ENCODE measurements around the gene KRTAP6-2. TPM values are rescaled to one million over a fixed set of nuclear protein-coding genes. Genes with fewer than 3 reads are reported as not detected.

Gene KRTAP6-2
- total RNA-seq, 2 experiments from 2014 or later: not detected

DNA sequence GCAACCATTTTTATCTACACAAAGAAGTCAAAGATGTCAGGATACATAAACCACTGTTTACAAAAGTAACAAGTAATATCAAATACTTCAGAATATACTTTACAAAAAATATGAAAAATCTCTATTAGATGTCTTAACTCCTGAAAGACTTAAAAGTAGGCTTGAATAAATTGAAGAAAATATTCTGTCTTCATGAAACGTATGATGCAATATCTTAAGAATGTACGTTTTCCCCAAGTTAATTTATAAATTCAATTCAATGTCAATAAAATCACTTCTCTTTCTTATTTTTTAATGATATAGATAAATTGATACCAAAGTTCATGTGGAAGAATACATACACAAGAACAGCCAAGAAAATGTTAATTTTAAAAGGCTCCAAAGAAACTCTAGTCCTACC lies 43.6 kb downstream of the KRTAP6-2 start:
- Mint-ChIP-seq H3K36me3 (no peaks in the 10 kb centered on the region), H3K9me3 (peaks cover 3% of the 10 kb centered on the region), H3K4me3 (no peak overlapping the region), H3K27me3 (no peaks in the 10 kb centered on the region), H3K4me1 (no peaks in the 10 kb centered on the region), H3K27ac (no peak overlapping the region)
- DNase-seq (no peak), ATAC-seq (ENCODE audit: low read depth) (no peak)
- POLR2A ChIA-PET: no interaction called here

DNA sequence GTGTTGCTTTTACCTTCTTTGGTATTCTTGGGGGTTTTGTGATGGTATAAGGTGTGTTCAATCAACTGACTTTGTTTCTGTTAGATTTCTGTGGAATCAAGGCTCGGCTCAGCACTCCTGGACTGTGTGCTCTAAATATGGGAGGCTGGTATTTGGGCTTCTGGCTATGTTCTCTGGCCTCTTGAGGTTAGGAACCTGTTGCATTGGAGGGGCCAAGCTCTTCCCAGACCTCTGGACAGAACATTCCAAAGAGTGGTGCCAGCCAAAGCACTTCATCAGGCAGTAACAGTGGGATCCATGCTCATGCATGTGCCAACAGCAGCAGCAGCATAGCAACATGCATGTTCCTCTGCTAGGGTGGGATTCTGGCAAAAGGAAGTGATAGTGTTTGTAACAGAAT lies 45.9 kb downstream of the KRTAP6-2 start:
- Mint-ChIP-seq H3K9me3 (peaks cover 4% of the 10 kb centered on the region), H3K36me3 (no peaks in the 10 kb centered on the region), H3K4me1 (no peaks in the 10 kb centered on the region), H3K27ac (no peak overlapping the region), H3K27me3 (no peaks in the 10 kb centered on the region), H3K4me3 (no peak overlapping the region)
- POLR2A ChIA-PET: no interaction called here
- ATAC-seq (ENCODE audit: low read depth) (no peak), DNase-seq (no peak)

Other genes with a start within 250 kb of the KRTAP6-2 start
- gene KRTAP13-2, start 226.6 kb downstream of the KRTAP6-2 start, total RNA-seq: not detected
- gene KRTAP13-1, start 202.9 kb downstream of the KRTAP6-2 start, total RNA-seq: not detected
- not detected for gene KRTAP13-3, start 173.0 kb downstream of the KRTAP6-2 start, total RNA-seq
- not detected for gene KRTAP13-4, start 168.7 kb downstream of the KRTAP6-2 start, total RNA-seq
- gene KRTAP15-1, start 158.6 kb downstream of the KRTAP6-2 start, total RNA-seq: not detected
- gene KRTAP19-1, start 118.5 kb downstream of the KRTAP6-2 start, total RNA-seq: not detected
- gene KRTAP19-2, start 111.5 kb downstream of the KRTAP6-2 start, total RNA-seq: not detected
- not detected for gene KRTAP19-3, start 106.9 kb downstream of the KRTAP6-2 start, total RNA-seq
- not detected for gene KRTAP19-4, start 101.7 kb downstream of the KRTAP6-2 start, total RNA-seq
- gene KRTAP19-5, start 96.8 kb downstream of the KRTAP6-2 start, total RNA-seq: not detected
- not detected for gene KRTAP19-6, start 57.0 kb downstream of the KRTAP6-2 start, total RNA-seq
- not detected for gene KRTAP19-7, start 37.6 kb downstream of the KRTAP6-2 start, total RNA-seq
- gene KRTAP22-2, start 8.5 kb downstream of the KRTAP6-2 start, total RNA-seq: not detected
- gene KRTAP6-3, start 6.5 kb downstream of the KRTAP6-2 start, total RNA-seq: not detected
- gene KRTAP22-1, start 2.2 kb upstream of the KRTAP6-2 start, total RNA-seq: not detected
- gene KRTAP6-1, start 15.0 kb upstream of the KRTAP6-2 start, total RNA-seq: not detected
- not detected for gene KRTAP20-1, start 17.5 kb upstream of the KRTAP6-2 start, total RNA-seq
- gene KRTAP20-4, start 21.7 kb upstream of the KRTAP6-2 start, total RNA-seq: not detected
- not detected for gene KRTAP20-2, start 36.3 kb upstream of the KRTAP6-2 start, total RNA-seq
- gene KRTAP20-3, start 44.0 kb upstream of the KRTAP6-2 start, total RNA-seq: not detected
- not detected for gene KRTAP21-3, start 119.9 kb upstream of the KRTAP6-2 start, total RNA-seq
- gene KRTAP21-2, start 148.4 kb upstream of the KRTAP6-2 start, total RNA-seq: not detected
- not detected for gene KRTAP21-1, start 156.5 kb upstream of the KRTAP6-2 start, total RNA-seq
- gene KRTAP8-1, start 214.4 kb upstream of the KRTAP6-2 start, total RNA-seq: not detected
- not detected for gene KRTAP7-1, start 230.9 kb upstream of the KRTAP6-2 start, total RNA-seq

Measured in activated naive CD8-positive, alpha-beta T cell treated with anti-CD3 and anti-CD28 coated beads, Interleukin-2, amount 10 ng/mL, durations not matched to agents 7 days and 5 days (primary cell).